Stimulated activated CD4-positive, alpha-beta T cell treated with anti-CD3 and anti-CD28 coated beads, Interleukin-12 subunit alpha, Interleukin-12 subunit beta, amount 100 ng/mL, for 48 hours (primary cell): Measurements from ENCODE around the gene ZNF747.

Experiments
- DNase-seq, 3 donors: peaks; one replicate each; pipeline ENCODE4 v3.0.0-alpha.2; 2020; ENCODE audit warnings: low read depth in 2 of 3, low spot score in 1 of 3

The ZNF747 gene

DNA sequence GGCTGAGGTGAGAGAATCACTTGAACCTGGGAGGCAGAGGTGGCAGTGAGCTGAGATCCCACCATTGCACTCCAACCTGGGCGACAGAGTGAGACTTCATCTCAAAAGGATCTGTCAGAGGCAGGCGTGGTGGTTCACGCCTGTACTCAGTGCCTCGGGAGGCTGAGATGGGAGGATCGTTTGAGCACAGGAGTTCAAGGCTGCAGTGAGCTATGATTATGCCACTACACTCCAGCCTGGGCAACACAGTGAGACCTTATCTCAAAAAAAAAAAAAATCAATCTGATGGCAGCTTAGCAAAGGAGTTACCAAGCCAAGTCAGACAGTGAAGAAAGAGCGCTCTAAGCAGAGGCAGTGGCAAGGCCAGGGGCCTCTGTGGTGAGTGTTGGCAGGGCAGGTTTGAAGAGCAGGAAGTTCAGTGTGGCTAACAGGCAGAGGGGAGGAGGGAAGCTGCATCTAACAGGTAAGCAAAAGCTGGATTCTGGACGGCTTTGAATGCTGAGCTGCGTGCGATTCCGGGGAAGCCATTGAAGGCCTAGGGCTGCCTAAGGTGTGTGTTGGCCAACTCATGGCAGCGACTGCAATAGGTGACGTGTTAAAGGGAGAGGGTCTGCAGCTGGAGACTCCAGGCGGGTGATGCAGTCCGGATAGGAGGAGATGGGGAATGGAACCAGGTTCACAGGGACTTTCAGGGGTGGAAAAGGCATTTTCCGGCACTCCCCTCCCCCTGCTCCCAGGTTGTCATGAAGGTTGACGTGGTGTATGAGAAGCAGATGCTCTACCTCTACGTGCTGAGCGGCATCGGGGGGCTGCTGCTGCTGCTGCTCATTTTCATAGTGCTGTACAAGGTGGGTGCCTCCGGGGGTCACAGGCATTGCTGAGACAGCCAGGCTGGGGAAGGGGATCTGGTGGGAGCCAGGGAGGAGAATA is 15.3 kb downstream of the ZNF747 start:
- no peak for DNase-seq

- no peak for DNase-seq
Measured at GRCh38 chr16:30518552-30518951, 16.1 kb downstream of the ZNF747 start.

DNA sequence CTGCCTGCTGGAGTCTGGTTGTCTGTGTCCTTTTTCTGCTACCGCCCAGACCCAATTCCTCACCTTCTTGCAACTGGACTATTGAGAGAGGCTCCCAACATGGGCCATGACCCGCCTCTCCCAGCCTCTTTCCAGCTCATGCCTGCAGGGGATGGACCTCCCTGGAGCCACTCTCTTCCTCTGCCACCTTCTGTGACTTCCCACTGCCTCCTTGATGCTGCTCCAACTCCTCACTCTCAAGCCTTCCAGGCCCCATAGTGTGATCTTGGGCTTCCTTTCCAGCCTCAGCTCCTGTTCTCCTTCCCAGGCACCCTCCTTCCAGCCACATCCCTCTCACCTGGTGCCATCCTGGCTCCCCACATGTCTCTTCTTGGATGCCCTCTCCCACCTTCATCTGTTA is 19.4 kb downstream of the ZNF747 start:
- DNase-seq = no peak

- DNase-seq = no peak
Measured at GRCh38 chr16:30511509-30511908, 23.1 kb downstream of the ZNF747 start.

- DNase-seq = no peak
Measured at GRCh38 chr16:30510376-30510938, 24.2 kb downstream of the ZNF747 start.

DNA sequence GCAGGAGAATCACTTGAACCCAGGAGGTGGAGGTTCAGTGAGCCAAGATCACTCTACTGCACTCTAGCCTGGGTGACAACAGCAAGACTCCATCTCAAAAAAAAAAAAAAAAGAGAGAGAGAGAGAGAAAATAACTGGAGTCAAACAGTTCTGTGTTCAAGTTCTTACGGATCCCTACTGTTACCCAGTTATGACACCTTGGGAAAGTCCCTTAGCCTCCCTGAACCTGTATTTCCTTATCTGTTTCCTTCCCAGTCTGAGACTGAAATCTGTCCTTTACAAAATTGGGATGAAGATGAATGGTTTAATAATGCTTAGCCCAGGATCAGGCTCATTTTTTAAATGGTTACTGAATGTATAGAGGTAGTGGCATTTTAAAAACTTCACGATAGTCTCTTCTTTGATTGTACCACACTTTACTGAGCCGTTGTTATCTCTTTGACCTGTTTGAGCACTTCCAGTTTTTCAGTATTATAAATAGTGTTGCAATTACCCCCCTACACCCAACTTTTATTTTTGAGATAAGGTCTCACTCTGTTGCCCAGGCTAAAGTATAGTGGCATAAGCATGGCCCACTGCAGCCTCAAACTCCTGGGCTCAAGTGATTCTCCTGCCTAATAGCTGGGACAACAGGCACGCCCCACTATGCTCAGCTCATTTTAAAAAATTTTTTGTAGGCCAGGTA is 25.4 kb downstream of the ZNF747 start:
- no peak for DNase-seq

DNA sequence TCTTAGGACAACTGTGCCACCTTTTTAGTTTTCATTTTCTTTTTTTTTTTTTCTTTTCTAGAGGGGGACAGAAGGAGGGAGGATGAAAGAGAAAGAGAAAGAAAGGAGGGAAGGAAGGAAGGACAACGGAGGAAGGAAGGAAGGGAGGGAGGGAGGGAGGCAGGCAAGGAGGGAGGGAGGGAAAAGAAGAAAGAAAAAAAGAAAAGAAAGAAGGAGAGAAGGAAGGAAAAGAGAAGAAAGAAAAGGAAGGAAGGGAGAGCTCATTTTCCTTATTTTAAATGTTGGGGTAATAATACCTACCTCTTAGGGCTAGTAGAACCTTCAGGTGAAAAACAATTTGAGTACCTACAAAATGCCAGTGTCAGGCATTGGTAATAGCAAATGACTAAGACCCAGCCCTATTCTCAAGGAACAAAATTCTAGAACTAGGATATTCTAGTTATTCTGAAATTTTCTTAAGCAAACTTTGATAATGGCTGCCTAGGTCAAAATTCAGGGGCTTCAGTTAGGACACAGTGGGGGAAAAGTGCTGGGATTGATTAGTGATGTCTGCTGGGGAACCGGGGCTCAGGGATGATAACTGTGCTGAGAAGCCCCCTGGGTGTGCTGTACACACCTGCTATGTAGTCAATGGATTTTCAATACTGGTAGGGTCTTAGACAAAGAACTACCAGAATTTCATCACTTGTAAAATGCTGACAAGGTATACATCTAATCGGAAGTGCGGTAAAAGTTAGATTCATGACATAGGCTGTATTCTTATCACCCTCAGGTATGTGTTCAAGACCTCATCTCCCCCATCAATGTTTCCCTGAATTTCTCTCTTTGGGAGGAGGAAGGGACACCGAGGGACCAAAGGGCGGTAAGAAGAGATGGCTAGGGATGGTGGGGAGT is 31.0 kb downstream of the ZNF747 start:
- DNase-seq = no peak

DNA sequence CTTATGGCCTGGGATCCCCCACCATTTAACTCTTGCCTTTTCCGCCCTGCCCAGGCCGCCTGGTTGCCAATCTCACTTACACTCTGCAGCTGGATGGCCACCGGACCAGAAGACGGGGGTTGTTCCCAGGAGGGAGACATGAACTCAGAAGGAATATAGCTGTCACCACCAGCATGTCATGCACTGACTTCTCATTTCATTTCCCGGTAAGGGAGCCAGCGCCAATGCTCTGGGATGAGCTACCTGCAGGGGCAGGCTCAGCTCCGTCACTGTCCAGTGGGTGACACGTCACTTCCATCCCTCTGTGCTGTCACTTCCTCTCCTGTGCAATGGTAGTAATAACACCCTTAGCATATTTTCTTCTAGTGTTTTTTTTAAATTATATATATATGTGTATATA is 35.4 kb downstream of the ZNF747 start:
- DNase-seq = no peak

DNA sequence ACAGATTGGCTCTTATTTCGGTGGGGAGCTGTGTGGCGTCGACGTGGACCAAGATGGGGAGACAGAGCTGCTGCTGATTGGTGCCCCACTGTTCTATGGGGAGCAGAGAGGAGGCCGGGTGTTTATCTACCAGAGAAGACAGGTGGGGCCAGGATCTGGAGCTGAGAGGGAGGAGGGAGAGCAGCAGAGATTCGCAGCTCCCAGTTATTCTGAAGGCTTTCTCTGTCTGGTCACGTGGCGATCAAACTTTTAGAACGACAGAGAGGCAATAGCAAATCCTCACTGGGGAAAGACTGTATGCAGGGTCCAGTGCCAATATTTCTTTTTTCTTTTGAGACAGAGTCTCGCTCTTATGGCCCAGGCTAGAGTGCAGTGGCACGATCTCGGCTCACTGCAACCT is 39.9 kb downstream of the ZNF747 start:
- no peak for DNase-seq

DNA sequence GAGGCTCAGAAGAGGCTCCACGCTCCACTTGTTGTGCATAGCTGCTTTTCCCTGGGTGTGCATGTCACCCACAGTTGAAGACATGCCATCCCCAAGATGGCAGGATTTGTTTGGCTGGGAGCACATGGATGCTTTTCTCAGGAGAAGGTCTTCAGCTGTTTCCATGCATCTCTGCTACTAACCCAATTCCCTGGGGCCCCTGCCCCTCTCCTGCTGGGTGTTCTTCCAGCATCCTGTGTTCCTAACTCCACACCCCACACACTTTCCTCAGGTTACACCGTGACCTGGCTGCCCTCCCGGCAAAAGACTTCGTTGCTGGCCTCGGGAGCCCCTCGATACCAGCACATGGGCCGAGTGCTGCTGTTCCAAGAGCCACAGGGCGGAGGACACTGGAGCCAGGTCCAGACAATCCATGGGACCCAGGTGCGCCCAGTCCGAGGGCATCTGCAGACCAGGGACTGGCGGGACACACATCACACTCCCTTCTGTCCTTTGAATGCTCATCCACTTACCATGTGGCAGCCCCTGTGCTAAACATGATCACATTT is 40.6 kb downstream of the ZNF747 start:
- DNase-seq = no peak

DNA sequence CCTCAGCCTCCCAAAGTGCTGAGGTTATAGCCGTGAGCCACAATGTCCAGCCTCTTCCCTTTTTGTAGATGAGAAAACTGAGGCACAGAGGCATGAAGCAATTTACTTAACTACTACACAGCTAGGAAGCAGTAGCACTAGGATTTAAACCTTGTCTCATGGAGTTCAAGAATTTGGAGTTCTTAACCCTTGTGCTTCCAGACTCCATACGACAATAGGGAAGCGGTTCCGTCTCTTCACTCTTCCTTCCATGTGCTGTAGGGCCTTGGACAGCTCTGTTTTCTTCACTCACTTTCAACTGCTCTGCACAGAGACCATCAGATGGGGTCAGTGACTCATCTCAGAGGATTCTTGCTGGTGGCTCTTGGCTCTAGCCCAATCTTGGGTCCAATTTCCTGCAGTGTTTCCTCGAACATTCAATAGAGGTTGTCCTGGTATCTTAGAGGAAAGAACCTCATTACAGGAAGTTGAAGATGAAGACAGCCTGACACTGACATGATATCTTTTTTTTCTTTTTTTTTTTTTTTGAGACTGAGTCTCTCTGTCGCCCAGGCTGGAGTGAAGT is 42.8 kb downstream of the ZNF747 start:
- no peak for DNase-seq

GRCh38 chr16:30491229-30491628 is 43.4 kb downstream of the ZNF747 start:
- no peak for DNase-seq

- DNase-seq = no peak
Measured at GRCh38 chr16:30490210-30490609, 44.4 kb downstream of the ZNF747 start.

- no peak for DNase-seq
Measured at GRCh38 chr16:30488764-30489605, 45.7 kb downstream of the ZNF747 start.

GRCh38 chr16:30485818-30486436 is 48.7 kb downstream of the ZNF747 start:
- DNase-seq = no peak

DNA sequence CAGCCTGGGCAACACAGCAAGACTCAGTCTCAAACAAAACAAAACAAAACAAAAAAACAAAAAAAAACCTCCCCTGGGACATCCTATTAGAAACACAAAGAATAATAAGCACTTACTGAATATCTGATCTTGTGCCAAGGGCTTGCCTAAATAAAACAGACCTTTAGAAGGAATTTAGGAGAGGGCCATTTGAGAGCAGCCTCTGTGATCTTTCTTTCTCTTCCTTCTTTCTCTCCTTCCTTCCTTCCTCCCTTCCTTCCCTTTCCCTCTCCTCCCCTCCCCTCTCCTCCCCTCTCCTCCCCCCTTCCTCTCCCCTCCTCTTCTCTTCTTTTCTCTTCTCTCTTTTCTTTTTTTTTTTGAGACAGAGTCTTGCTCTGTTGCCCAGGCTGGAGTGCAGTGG is 49.8 kb downstream of the ZNF747 start:
- no peak for DNase-seq

GRCh38 chr16:30482366-30482765 is 52.3 kb downstream of the ZNF747 start:
- no peak for DNase-seq

DNA sequence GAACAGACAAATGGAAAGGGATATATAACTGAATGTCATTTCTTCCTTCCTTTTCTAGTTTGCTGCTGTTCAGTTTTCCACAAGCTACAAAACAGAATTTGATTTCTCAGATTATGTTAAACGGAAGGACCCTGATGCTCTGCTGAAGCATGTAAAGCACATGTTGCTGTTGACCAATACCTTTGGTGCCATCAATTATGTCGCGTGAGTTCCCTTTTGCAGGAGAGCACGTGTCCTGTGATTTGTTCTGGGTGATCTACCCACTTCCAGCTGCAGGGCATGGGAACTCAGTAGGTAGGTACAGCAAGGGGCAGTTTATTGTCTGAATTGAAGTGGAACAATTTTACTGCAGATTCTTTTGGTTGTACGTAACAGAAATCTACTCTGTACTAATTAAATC is 53.3 kb downstream of the ZNF747 start:
- DNase-seq = no peak
